ENCODE measurements around the gene TCTN2.

DNA sequence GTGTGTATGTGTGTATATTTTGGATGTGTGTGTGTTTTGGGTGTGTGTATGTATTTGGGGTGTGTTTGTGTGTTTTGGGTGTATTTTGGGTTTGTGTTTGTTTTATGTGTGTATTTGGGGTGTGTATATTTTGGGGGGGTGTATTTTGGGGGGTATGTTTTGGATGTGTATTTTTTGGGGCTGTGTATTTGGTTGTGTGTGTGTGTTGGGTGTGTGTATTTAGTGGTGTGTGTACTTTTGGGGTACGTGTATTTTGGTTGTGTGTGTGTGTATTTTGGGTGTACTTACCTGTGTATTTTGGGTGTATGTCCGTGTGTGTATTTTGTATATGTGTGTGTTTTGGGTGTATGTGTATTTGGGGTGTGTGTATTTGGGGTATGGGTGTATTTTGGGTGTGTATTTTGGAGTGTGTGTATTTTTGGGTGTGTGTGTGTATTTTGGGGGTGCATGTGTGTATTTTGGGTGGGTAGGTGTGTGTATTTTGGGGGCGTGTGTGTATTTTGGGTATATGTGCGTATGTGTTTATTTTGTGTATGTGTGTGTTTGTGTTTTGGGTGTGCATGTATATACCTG, 16.7 kb upstream of the TCTN2 start:
- TF ChIP-seq, protein P1, sequence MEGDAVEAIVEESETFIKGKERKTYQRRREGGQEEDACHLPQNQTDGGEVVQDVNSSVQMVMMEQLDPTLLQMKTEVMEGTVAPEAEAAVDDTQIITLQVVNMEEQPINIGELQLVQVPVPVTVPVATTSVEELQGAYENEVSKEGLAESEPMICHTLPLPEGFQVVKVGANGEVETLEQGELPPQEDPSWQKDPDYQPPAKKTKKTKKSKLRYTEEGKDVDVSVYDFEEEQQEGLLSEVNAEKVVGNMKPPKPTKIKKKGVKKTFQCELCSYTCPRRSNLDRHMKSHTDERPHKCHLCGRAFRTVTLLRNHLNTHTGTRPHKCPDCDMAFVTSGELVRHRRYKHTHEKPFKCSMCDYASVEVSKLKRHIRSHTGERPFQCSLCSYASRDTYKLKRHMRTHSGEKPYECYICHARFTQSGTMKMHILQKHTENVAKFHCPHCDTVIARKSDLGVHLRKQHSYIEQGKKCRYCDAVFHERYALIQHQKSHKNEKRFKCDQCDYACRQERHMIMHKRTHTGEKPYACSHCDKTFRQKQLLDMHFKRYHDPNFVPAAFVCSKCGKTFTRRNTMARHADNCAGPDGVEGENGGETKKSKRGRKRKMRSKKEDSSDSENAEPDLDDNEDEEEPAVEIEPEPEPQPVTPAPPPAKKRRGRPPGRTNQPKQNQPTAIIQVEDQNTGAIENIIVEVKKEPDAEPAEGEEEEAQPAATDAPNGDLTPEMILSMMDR (IDR thresholded peaks at IDR 0.05 in 2 of 3, conservative IDR thresholded peaks at IDR 0.05 in 1 of 3; ENCODE audit: borderline replicate concordance in 1 of 3, insufficient read depth in 1 of 3, low read depth in 2 of 3, low read length in 2 of 3): no peak
- no peak for TF ChIP-seq JUND (IDR thresholded peaks at IDR 0.05)
- no peak for TF ChIP-seq CEBPB (IDR thresholded peaks at IDR 0.05; ENCODE audit: low read depth)
- TF ChIP-seq POLR2AphosphoS5 (IDR thresholded peaks at IDR 0.05; ENCODE audit: low read depth, low read length): no peak

All from HCT116 (cell line).